Hematopoietic multipotent progenitor cell treated with erythropoietin and hydrocortisone succinate and interleukin-3 and kit ligand, for 15 days (in vitro differentiated cells): ENCODE measurements around the gene GPRIN2.

ENCODE experiments used
- DNase-seq: peaks from one replicate; pipeline ENCODE4 v3.0.0-alpha.2; 2015; ENCODE audit warnings: low spot score

GPRIN2 gene

DNA sequence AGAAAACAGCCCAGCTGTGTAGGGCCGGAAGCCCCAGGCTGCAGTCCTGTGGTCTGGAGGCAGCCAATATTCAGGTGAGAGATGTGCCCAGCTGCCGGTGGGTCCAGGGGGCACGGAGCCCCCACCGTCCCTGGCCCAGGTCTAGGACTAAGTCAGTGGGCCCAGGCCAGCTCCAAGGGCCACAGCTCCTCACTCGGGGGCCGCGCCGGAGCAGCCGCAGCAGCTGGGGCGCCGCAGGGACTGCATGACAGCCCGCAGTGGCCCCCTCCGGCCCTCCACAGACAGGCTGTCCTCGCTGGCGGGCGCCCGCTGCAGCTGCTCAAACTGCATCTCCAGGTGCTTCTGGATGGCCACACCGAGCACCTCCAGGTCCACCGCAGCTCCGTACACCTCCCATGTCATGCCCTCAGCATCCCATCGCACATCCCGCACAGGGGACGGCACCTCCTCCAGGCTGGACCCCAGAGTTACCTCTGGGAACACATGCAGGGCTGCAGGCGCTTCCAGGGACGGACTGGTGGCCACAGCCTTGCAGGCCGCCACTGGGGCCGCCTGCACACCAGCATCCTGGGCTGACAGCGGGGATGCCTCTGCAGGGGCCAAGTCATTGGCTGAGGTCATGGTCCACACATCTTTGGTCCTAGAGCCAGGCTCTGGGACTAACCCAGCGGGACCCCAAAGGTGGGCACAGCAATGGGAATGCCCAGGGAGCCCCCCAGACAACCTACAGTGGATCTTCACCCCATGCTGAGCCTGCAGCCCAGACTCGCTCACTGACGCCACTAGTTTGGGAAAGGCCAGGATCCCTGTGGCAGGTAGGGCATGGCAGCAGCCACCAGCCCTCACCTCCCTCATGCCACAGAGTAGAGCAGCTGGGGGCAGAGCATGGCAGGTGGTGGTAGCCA, 7.0 kb downstream of the GPRIN2 start:
- DNase-seq, result no peak

DNA sequence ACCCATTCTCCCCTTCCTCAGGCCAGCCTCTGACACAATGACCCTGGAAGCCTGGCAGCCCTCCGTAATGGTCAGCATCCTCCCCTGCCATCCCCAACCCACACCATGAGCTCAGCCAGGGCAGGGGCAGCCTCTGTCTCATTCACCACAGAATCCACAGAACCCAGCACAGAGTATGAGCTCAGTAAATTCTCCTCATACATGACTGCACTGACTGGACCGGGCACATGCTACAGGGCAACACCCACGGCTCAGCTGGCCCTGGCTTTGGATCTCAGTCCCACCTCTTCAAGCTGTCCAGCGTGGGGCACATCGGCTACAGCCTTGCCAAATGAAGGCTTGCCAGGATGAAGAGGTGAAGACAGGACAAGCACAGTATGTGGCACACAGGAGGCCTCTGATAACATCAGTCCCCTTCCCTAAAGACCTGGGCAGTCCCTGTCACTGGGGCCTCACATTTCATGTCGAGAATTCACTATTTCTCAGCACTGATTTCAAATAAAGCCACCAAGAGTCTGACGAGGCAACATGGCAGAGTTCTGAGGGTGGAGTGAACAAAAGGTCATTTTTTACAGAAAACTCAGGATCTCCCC, 7.9 kb downstream of the GPRIN2 start:
- no peak for DNase-seq

DNA sequence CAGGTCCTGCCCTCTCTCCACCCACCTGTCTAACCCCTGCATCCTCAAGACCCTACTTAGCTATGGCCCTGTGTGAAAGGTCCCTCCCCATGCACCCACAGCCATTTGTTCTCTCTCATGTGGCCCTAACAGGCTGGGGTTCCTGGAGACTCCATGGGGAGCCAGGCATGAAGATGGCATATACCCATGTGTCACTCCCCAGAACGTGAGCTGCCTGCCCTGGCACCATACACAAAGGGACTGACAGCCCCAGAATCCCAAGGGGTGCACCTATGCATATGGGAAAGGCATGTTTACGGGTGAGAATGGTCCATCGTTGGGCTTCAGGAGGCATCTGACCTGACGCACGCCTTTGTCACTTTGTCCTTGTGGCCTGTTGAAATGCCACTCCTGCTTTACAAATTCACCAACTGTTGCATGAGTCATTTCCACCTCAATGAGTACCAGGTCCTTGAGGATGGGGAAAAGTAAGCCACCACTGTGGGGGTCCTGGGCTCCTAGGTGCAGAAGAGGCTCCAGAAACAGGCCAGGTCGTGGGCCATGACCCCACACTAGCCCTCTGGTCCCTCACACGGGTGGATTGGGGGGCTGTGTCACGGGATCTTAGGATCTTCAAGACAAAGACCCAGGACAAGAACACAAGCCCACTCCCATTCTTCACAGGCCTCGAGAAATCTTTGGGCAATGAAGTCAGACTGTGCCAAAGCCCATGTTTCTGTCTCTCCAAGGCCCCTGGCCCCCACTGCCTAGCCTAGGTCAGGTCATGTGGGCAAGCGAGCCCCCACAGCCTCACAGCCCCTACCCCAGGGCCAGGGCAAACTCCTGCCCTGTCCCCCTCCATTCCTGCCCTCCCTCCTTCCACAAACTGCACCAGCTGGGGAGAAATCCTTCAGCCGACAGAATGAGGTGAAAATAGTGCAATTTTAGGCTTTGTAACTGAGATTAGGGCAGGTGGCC, 8.6 kb downstream of the GPRIN2 start:
- DNase-seq, result no peak

GRCh38 chr10:46546591-46547540, 9.6 kb downstream of the GPRIN2 start:
- no peak for DNase-seq

DNA sequence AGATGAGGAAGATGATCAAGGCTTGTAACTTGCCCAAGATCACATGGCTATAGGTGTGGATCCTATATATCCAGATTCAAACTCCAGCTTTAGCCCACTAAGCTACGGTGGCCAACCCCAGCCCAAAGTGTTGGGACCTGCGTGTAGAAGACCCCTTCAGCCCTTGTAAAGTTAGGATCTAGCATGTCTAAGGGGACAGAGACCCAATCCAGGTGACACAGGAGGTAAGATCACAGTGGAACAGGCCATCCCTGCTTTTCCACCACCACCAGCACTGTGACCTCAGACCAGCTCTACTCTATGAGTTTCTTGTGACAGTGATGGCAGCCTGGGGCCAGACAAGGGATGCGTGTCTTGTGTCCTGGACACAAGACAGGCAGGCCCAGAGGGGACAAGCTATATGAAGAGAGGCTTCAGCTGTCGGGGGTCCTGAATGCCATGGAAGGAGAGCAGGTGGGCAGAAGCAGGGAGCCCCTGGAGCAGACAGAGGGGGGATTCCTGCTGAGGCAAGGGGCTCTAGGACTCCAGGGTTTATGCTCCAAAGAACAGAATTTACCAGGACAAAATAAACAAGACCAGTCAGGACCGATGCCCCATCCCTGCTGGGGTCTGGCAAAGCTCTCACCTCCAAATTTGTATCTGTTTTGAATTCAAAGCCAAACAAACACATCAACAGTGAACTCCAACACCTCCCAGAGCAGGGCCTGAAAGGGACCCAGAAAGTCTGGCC, 10.4 kb downstream of the GPRIN2 start:
- no peak for DNase-seq

DNA sequence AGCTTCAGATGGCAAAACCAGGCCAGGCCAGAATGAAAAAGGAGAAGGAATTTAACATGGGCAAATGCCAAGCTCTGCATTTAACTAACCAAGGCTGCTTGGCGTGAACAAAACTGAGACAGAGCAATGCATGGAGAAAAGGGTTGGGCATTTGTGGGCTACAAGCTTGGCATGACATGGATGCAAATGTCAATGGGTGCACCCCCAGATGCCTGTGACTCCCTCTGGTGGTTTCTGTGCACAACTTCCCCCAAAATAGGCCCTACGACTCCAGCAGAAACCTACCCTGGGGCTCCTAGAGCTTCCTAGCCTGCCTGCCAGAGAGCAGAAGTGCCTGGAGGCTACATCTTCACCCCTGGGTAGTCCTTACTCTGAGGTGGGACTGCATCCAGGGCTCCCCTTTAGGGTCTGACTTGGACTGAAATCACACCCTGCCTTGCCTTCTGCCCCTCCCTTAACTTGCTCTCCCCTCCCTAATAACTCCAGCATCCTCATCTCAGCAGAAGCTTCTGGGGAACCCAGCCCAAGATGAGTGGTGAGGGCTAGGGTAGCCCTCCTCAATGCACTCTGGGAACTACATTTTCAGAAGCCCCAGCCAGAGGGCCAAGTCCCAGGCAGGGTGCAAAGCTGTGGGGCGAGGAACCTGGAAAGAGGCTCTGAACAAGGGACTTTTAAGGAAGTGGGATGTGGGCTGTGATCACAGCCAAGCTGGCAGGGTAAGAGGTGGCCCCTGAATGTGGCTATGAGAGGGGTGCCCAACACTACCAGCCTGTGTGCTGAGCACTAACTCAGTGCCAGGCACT, 11.3 kb downstream of the GPRIN2 start:
- no peak for DNase-seq

- no peak for DNase-seq
These were observed 12.7 kb downstream of the GPRIN2 start for GRCh38 chr10:46543466-46544377.

DNA sequence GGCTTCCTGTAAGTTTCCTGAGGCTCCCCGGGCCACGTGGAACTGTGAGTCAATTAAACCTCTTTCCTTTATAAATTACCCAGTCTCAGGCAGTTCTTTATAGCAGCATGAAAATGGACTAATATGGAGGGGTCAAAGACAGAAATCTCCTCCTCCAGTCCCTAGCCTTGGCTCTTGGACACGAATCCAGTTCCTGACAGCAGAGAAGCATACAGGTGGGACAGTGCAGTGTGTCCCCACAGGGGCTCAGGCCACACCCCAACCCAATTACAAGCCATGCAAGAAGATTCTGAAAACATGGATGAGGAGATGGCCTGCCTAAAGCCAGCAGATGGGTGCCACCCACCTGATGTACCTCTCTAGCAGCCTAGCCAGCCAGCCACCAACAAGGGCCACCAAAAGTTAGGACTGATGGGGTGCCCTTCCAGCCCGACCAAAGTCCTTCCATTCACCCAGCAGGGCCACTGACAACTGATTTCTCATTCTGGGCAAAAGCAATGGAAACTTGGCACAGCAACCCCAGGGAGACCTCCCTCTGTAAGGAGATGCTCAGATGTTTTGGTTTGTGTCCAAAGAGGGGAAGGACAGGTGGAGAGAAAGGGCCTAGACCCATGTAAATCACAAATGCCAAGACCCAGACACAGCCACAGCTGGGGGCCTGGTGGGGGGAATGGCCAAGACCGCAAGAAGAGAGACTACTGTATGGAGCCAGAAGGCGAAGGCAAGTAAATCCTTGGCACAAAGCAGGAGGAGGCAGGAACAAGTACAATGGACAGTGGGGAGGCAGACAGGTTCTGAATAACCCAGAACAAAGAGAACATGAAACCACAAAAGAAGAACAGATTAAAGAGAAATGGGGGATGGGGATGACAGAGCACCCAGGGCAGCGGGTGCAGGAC, 13.6 kb downstream of the GPRIN2 start:
- DNase-seq, result no peak

DNA sequence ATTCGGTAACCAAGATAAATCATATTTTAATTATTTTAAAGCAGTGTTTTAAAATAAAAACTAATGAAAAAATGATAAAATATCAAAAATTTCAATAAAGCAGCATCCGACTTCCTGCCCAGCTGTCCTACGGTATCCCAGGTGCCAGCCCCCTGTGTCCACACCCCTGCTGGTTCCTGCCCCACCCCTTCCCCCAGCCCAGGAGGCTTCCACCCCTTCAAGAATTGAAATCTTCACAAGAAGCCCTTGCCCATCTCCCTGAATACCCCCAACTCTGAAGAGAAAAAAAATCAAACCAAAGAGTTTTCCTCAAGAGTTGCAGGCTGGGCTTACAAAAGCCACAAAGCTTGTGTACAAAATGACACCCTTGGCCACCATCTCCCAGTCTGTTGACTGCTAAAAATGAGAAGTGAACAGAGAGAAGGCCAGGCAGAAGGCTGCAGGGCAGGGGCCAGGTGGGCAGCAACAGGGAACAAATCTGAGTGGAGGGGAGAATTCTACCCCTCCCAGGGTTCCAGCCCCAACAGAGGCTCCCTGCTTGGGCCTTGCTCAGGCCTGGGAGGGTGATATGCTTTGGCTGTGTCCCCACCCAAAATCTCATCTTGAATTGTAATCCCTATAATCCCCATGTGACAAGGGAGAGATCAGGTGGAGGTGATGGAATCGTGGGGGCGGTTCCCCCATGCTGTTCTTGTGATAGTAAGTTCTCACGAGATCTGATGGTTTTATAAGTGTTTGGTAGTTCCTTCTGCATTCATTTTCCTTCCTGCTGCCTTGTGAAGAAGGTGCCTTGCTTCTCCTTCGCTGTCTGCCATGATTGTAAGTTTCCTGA, 14.5 kb downstream of the GPRIN2 start:
- DNase-seq, result no peak

DNA sequence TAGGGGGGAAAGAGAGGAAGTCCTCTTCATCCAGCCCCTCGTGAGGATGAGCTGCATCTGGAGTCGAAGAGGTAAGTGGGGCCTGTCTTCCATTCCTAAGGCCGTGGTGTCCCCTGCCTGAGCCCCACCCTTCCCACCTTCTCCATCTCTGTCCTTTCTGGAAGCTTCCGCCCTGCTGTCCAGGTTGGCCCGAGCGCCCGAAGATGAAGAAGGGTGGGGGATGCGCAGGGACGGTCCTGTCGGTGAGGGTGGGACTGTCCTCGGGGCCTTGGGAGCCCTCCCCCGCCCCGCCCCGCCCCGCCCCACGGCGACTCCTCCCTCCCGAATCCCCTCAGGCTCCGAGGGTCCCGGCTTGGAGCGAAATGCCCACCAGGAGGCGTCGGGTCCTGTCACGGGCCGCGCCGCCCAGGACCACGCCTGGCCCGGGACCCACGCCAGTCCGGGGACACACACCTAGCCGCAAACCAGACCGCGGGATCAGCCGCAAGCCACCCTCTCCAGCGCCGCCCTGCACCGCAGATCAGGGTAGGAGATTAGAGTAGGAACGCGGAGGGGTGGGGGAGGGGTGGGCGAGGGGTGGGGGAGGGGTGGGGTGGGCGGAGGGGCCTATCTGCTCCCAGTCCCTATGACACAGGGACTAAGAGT, 15.3 kb downstream of the GPRIN2 start:
- no peak for DNase-seq

DNA sequence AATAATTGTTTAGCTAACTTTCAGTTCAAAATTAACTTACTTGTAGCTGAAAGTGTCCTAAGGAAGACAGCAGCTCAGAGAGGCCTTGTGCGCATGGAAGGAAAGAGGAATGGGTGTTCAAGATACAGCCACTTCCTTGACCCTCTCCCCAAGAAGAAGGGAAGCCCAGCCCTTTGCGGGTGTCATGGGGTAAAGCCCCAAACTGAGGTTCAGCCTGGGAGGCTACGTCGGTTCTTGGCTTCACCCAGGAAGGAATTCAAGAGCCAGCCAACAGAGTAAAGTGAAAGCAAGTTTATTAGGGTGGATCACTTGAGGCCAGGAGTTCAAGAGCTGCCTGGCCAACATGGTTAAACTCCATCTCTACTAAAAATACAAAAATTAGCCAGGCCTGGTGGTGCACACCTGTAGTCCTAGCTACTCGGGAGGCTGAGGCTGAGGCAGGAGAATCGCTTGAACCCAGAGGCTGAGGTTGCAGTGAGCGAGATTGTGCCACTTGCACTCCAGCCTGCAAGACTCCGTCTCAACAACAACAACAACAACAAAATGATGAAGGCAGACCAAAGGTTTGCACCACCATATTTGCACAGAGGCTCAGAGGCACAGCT, 15.9 kb downstream of the GPRIN2 start:
- DNase-seq, result no peak

GRCh38 chr10:46539596-46540411, 16.7 kb downstream of the GPRIN2 start:
- DNase-seq, result no peak

- no peak for DNase-seq
These were observed 17.6 kb downstream of the GPRIN2 start for GRCh38 chr10:46538717-46539426.

DNA sequence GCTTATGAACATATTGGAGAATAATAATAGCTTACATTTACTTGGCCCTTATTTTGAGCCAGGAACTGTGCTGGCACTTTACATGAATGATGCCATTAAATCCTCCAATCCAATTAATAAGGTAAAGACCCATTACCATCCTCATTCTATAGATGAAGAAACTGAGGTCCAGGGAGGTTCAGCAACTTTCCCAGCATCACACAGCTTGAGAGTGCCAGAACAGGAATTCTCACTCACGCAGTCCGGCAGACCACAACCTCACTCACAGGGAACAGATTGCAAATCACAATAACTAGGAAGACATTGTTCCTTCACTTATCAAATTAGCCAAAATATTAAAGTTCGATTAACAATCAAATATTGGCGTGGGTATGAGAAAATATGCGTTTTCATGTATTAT, 18.3 kb downstream of the GPRIN2 start:
- DNase-seq, result no peak
